HL-60 (cell line): ENCODE results near the gene LARP6.

Experiments used
- DNase-seq, 2 experiments: peaks; one replicate each; pipeline ENCODE4 v3.0.0-alpha.2; 2010 to 2020; ENCODE audit warnings: low read depth in 1 of 2, low spot score in 1 of 2
- H3K27ac ChIP-seq: fragments of 250-450 bp; sonication (Bioruptor Pico); replicated peaks from 2 replicates; pipeline ENCODE4 v1.5.1; 2020; ENCODE audit warnings: mild to moderate bottlenecking, moderate library complexity
- H3K27me3 ChIP-seq: fragments of 250-450 bp; sonication (Bioruptor Pico); 2 replicates; pipeline ENCODE4 v1.5.1; 2021; ENCODE audit warnings: mild to moderate bottlenecking, moderate library complexity; ENCODE audit not compliant: insufficient read depth, poor library complexity, severe bottlenecking
- H3K4me3 ChIP-seq: replicated peaks from 2 replicates; pipeline ENCODE4 v1.5.1; 2011; ENCODE audit warnings: mild to moderate bottlenecking, control low read depth, low read length; ENCODE audit not compliant: insufficient read depth
- GABPA ChIP-seq: IDR thresholded peaks from 2 replicates; pipeline ENCODE4 v1.6.1; 2012; ENCODE audit warnings: low read depth
- POLR2AphosphoS5 ChIP-seq: IDR thresholded peaks from 2 replicates; pipeline ENCODE4 v1.6.1; 2012; ENCODE audit warnings: low read depth
- SPI1 ChIP-seq: IDR thresholded peaks from 2 replicates; pipeline ENCODE4 v1.6.1; 2012; ENCODE audit warnings: low read depth, mild to moderate bottlenecking, borderline replicate concordance
- TF ChIP-seq, protein P1 (sequence below): IDR thresholded peaks from 2 replicates; pipeline ENCODE4 v1.6.1; 2012; ENCODE audit warnings: low read depth; ENCODE audit not compliant: insufficient replicate concordance
- TF ChIP-seq, protein P2 (sequence below): IDR thresholded peaks from one replicate; pipeline ENCODE4 v1.5.1; 2011; ENCODE audit warnings: low read length, control low read depth, inconsistent platforms; ENCODE audit not compliant: insufficient read depth

The LARP6 gene

DNA sequence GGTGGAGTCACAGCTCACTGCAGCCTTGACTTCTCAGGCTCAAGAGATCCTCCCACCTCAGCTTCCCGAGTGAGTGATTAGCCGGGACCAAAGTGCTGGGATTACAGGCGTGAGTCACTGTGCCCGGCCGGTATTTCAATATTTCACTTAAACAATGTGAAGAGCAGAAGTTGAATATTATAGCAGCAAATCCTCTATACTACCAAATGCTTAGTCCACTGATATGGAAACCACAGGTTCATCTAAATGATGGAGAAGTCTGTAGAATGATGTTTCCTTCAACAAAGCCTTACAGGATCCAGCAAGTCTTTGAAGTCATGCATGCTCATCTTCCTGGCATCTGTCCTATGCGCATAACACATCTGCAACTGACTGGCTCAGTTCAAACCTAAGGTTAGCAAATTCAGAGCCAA, 70.3 kb downstream of the LARP6 start:
- Histone ChIP-seq H3K27me3 (no peaks in the 10 kb centered on the region), H3K27ac (no peak overlapping the region), H3K4me3 (no peak overlapping the region)
- no peak for TF ChIP-seq SPI1
- TF ChIP-seq, protein P1, sequence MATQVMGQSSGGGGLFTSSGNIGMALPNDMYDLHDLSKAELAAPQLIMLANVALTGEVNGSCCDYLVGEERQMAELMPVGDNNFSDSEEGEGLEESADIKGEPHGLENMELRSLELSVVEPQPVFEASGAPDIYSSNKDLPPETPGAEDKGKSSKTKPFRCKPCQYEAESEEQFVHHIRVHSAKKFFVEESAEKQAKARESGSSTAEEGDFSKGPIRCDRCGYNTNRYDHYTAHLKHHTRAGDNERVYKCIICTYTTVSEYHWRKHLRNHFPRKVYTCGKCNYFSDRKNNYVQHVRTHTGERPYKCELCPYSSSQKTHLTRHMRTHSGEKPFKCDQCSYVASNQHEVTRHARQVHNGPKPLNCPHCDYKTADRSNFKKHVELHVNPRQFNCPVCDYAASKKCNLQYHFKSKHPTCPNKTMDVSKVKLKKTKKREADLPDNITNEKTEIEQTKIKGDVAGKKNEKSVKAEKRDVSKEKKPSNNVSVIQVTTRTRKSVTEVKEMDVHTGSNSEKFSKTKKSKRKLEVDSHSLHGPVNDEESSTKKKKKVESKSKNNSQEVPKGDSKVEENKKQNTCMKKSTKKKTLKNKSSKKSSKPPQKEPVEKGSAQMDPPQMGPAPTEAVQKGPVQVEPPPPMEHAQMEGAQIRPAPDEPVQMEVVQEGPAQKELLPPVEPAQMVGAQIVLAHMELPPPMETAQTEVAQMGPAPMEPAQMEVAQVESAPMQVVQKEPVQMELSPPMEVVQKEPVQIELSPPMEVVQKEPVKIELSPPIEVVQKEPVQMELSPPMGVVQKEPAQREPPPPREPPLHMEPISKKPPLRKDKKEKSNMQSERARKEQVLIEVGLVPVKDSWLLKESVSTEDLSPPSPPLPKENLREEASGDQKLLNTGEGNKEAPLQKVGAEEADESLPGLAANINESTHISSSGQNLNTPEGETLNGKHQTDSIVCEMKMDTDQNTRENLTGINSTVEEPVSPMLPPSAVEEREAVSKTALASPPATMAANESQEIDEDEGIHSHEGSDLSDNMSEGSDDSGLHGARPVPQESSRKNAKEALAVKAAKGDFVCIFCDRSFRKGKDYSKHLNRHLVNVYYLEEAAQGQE, result no peak
- TF ChIP-seq, protein P2, sequence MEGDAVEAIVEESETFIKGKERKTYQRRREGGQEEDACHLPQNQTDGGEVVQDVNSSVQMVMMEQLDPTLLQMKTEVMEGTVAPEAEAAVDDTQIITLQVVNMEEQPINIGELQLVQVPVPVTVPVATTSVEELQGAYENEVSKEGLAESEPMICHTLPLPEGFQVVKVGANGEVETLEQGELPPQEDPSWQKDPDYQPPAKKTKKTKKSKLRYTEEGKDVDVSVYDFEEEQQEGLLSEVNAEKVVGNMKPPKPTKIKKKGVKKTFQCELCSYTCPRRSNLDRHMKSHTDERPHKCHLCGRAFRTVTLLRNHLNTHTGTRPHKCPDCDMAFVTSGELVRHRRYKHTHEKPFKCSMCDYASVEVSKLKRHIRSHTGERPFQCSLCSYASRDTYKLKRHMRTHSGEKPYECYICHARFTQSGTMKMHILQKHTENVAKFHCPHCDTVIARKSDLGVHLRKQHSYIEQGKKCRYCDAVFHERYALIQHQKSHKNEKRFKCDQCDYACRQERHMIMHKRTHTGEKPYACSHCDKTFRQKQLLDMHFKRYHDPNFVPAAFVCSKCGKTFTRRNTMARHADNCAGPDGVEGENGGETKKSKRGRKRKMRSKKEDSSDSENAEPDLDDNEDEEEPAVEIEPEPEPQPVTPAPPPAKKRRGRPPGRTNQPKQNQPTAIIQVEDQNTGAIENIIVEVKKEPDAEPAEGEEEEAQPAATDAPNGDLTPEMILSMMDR, result no peak
- TF ChIP-seq GABPA, result no peak
- TF ChIP-seq POLR2AphosphoS5, result no peak
- DNase-seq, result no peak

- no peak for DNase-seq
- TF ChIP-seq, protein P2, result no peak
- no peak for TF ChIP-seq POLR2AphosphoS5
- no peak for TF ChIP-seq GABPA
- TF ChIP-seq SPI1, result no peak
- Histone ChIP-seq H3K4me3 (no peak overlapping the region), H3K27me3 (no peaks in the 10 kb centered on the region), H3K27ac (no peak overlapping the region)
Observed at GRCh38 chr15:70783041-70783440, 70.9 kb downstream of the LARP6 start.

DNA sequence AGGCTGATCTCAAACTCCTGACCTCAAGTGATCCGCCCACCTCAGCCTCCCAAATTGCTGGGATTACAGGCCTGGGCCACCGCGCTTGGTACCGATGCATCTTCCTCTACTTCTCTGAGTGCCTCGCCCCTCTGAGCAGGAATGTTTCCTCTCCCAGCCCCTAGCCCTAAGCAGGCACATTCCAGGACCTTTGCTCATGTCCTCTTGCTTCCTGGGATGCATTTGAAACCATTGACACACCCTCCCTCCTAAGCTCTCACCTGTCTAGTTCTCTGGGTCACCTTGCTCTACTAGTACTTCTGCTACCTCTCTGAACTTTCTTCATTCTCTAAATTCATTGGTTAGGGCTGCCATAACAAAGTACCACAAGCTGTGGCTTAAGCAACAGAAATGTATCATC, 72.7 kb downstream of the LARP6 start:
- Histone ChIP-seq H3K27ac (no peak overlapping the region), H3K4me3 (no peak overlapping the region), H3K27me3 (no peaks in the 10 kb centered on the region)
- DNase-seq, result no peak
- TF ChIP-seq, protein P2, result no peak
- TF ChIP-seq GABPA (no peak), POLR2AphosphoS5 (no peak)
- TF ChIP-seq, protein P1, result no peak
